ENCODE results near the gene PCDHGA1.

- TF ChIP-seq CTCF (IDR thresholded peaks at IDR 0.05): no peak
- TF ChIP-seq EP300 (IDR thresholded peaks at IDR 0.05): no peak
Measured at GRCh38 chr5:141477815-141478214, 147.5 kb downstream of the PCDHGA1 start.

All from tibial nerve (tissue), 4 donors.